Parathyroid adenoma (tissue), 2 donors: ENCODE data around the gene GPR17.

Experiments used
- H2AFZ ChIP-seq: fragments of 300-600 bp; sonication (generic); one replicate; pipeline ENCODE4 v1.7.0; 2017; ENCODE audit warnings: antibody characterized with exemption, mild to moderate bottlenecking
- H3K27ac ChIP-seq: fragments of 300-600 bp; sonication (generic); one replicate; pipeline ENCODE4 v1.7.0; 2017
- H3K27me3 ChIP-seq: fragments of 300-600 bp; sonication (generic); one replicate; pipeline ENCODE4 v1.7.0; 2017; ENCODE audit warnings: low read length; ENCODE audit not compliant: control insufficient read depth, insufficient read depth
- H3K36me3 ChIP-seq: fragments of 300-600 bp; sonication (generic); one replicate; pipeline ENCODE4 v1.7.0; 2017; ENCODE audit warnings: low read length; ENCODE audit not compliant: control insufficient read depth, insufficient read depth
- H3K4me1 ChIP-seq: fragments of 300-600 bp; sonication (generic); one replicate; pipeline ENCODE4 v1.7.0; 2017; ENCODE audit warnings: control low read depth
- H3K4me2 ChIP-seq: fragments of 300-600 bp; sonication (generic); one replicate; pipeline ENCODE4 v1.7.0; 2017; ENCODE audit warnings: low read length
- H3K4me3 ChIP-seq: fragments of 300-600 bp; sonication (generic); one replicate; pipeline ENCODE4 v1.7.0; 2017; ENCODE audit warnings: low read depth, low read length
- H3K79me2 ChIP-seq: fragments of 300-600 bp; sonication (generic); one replicate; pipeline ENCODE4 v1.7.0; 2017; ENCODE audit warnings: control low read depth
- H3K9ac ChIP-seq: fragments of 300-600 bp; sonication (generic); one replicate; pipeline ENCODE4 v1.7.0; 2017; ENCODE audit warnings: mild to moderate bottlenecking
- H3K9me3 ChIP-seq: fragments of 300-600 bp; sonication (generic); one replicate; pipeline ENCODE4 v1.7.0; 2017; ENCODE audit warnings: low read length; ENCODE audit not compliant: control insufficient read depth
- CTCF ChIP-seq: fragments of 300-600 bp; sonication (generic); IDR thresholded peaks from one replicate; pipeline ENCODE4 v1.7.0; 2017; ENCODE audit warnings: antibody characterized with exemption, mild to moderate bottlenecking
- donor health status: primary hyperparathyroidism.

The GPR17 gene

GRCh38 chr2:127648321-127648720, 2.4 kb downstream of the GPR17 start:
- TF ChIP-seq CTCF = no peak
- Histone ChIP-seq H3K9me3 (no peaks in the 10 kb centered on the region), H3K4me2 (no peak overlapping the region), H2AFZ (no peak overlapping the region), H3K4me1 (no peaks in the 10 kb centered on the region), H3K79me2 (no peaks in the 10 kb centered on the region), H3K27me3 (no peaks in the 10 kb centered on the region), H3K27ac (no peak overlapping the region), H3K36me3 (no peaks in the 10 kb centered on the region), H3K4me3 (no peak overlapping the region), H3K9ac (no peak overlapping the region)

- H3K4me1 ChIP-seq = no peaks in the 10 kb centered on the region
- no peak overlapping the region for H3K9ac ChIP-seq
- no peaks in the 10 kb centered on the region for H3K9me3 ChIP-seq
- H3K27me3 ChIP-seq = no peaks in the 10 kb centered on the region
- no peak for TF ChIP-seq CTCF
- H3K79me2 ChIP-seq = no peaks in the 10 kb centered on the region
- no peak overlapping the region for H3K4me2 ChIP-seq
- H2AFZ ChIP-seq = no peak overlapping the region
- no peaks in the 10 kb centered on the region for H3K36me3 ChIP-seq
- no peak overlapping the region for H3K27ac ChIP-seq
- H3K4me3 ChIP-seq = no peak overlapping the region
Observed at GRCh38 chr2:127649100-127649611, 3.2 kb downstream of the GPR17 start.

- Histone ChIP-seq H3K27ac (no peak overlapping the region), H3K9ac (no peak overlapping the region), H3K79me2 (no peaks in the 10 kb centered on the region), H3K4me2 (no peak overlapping the region), H3K9me3 (no peaks in the 10 kb centered on the region), H3K4me3 (no peak overlapping the region), H2AFZ (peak overlapping the region; percentile 23), H3K36me3 (no peaks in the 10 kb centered on the region), H3K4me1 (no peaks in the 10 kb centered on the region), H3K27me3 (no peaks in the 10 kb centered on the region)
- peak; percentile 81 for TF ChIP-seq CTCF
Observed at GRCh38 chr2:127649684-127650040, 3.7 kb downstream of the GPR17 start.

GRCh38 chr2:127650041-127650784, 4.3 kb downstream of the GPR17 start:
- Histone ChIP-seq H3K9me3 (no peaks in the 10 kb centered on the region), H3K27me3 (no peaks in the 10 kb centered on the region), H2AFZ (no peak overlapping the region), H3K4me3 (no peak overlapping the region), H3K9ac (no peak overlapping the region), H3K27ac (no peak overlapping the region), H3K4me1 (no peaks in the 10 kb centered on the region), H3K36me3 (no peaks in the 10 kb centered on the region), H3K4me2 (no peak overlapping the region), H3K79me2 (no peaks in the 10 kb centered on the region)
- TF ChIP-seq CTCF = no peak
